Activated CD8-positive, alpha-beta memory T cell treated with anti-CD3 and anti-CD28 coated beads for 48 hours (primary cell): ENCODE measurements around the gene ZSWIM6.

ENCODE experiments used
- DNase-seq, 3 experiments: peaks; one replicate each; pipeline ENCODE4 v3.0.0-alpha.2; 2020; ENCODE audit warnings: low read depth in 2 of 3, low spot score in 2 of 3

The ZSWIM6 gene

DNA sequence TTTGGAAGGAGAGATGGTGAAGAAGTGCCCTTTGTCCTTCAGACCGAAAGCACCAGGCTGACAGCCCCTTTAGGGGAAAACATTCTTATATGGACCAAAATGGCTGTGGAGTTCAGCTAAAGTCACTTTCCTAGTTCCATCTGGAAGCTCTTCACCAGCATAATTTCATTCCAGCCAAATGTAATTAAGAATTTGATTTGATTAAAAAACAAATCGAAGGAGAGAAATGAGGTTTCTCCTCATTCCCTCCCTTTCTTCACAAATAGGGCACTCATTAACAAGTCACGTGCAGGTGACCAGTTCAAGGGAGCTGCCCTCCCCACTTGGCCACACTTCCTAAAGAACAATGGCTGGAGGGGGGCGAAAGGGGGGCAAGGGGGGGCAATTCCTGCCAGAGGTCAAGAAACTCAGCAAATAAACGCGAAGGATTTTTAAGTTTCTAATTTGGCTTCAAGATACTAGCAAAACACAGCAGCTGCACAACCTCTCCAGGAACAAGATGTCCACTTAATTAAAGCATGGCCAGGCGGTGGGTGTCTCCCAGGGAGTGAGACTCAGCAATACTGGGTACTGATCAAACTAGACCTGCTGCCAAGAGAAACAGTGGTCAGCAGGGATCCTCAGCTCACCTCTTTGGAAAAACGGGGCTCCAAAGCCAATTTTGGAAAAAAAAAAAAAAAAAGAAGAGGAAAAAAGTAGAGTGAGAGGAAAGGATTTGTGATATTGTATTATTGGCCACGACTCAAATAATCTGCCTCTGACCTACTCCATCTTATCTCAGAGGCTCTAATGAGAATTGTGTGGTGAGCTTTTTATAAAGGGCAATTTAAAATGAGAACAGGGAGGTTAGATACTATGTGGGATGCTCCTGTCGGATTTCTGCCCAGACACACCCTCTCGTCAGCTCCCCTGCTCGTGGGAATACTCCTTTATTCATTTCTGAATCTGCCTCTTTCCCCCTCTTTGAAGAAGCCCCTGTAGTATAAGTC, 254.3 kb downstream of the ZSWIM6 start:
- DNase-seq, result no peak

DNA sequence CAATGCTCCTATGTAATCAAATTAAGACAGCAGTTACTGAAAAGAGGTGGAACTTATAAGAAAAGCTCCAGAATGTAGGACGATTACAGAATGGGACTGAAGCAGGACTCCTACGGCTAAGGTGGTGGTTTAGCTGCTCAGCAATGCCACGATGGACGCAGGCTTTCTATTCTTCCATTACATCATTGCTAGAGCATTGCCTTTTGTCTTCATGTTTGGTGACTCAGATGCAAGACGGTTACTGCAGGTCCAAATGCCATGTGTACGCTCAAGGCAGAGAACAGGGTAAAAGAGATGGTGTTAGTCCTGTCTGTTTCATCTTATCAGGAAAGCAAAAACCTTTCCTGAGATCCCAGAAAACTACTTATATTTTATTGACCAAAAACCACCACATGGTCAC, 255.1 kb downstream of the ZSWIM6 start:
- no peak for DNase-seq

DNA sequence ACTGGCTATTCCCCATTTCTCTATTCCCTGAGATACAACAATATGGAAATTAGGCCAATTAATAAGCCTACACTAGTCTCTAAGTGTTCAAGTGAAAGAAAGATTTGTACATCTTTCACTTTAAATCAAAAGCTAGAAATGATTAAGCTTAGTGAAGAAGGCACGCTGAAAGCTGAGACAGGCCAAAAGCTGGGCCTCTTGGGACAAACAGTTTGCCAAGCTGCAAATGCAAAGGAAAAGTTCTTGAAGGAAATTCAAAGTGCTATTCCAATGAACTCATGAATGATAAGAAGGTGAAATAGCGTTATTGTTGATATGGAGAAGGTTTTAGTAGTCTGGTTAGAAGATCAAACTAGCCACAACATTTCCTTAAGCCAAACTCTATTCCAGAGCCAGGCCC, 256.2 kb downstream of the ZSWIM6 start:
- no peak for DNase-seq

DNA sequence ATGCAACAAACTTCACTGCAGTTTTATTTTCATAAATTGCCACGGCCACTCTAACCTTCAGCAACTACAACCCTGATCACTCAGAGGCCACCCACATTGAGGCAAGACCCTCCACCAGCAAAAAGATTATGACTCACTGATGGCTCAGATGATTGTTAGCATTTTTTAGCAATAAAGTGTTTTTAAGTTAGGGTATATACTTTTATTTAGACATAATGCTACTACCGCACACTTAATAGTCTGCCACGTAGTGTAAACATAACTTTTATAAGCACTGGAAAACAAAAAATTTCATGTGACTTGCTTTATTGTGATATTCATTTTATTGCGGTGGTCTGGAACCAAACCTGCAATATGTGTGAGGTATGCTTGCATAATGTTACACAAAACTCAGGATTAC, 257.9 kb downstream of the ZSWIM6 start:
- no peak for DNase-seq

DNA sequence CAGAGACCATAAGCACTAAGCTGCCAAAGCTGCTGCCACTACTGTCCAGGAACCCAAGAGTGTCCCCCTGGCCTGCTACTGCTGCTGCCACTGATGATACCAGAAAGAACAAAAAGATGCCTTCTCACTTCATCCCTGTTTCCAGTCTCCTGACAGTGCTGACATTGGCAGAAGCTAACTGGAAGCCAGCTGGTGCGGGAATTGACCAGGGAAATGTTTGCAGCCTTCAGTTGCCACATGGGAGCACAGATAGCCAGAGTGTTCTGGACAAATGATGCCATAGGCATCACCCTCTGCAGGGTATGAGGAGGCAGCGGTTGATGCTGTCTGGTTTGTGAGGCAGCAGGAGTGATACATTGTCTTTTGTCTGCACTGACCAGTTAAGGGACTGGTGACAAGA, 258.4 kb downstream of the ZSWIM6 start:
- DNase-seq, result no peak

DNA sequence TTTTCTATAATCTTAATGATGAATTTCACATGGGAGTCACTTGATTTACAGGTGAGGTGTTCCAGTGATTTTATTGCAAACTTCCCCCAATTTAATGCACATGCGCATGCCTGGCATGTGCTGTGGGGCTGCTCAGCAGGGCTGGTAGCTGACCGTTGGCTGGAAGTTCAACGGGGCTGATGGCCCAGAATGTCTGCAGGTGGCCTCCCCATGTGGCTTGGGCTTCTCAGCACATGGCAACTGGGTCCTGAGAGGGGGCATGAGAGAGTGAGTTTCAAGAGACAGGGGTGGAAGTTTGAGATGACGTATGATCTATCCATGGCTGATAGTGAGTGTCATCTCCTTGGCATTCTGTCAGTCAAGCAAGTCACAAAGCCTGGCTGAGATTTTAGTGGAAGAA, 259.8 kb downstream of the ZSWIM6 start:
- no peak for DNase-seq

DNA sequence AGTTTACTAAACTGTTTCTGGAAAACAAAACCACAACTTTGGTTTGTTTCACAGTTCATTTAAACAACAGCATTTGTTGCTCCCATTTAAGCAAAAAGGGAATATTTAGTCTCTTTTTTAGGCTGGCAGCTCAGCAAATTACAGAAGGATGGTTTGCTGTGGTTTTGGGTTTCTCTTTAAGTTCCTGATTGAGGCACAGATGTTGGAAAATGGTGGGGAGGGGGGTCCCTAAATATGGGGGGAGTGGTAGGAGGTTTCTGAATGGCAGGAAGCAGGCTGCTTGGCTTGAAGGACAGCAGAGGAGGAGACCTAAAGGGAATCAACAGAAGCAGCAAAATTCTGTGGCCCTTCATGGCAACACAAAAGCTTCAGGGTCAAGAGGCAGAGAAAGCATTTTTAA, 263.4 kb downstream of the ZSWIM6 start:
- no peak for DNase-seq
